ENCODE results near the gene ARHGAP29. TPM values are rescaled to one million over a fixed set of nuclear protein-coding genes. Genes with fewer than 3 reads are reported as not detected.

Gene ARHGAP29
- total and polyA plus RNA-seq, 10 of the 15 experiments (the other 5 are each of a cell fraction or from before 2014, with no cell fraction given) = under 0.01 to 0.43 (median 0.10) TPM; not detected in 4

DNA sequence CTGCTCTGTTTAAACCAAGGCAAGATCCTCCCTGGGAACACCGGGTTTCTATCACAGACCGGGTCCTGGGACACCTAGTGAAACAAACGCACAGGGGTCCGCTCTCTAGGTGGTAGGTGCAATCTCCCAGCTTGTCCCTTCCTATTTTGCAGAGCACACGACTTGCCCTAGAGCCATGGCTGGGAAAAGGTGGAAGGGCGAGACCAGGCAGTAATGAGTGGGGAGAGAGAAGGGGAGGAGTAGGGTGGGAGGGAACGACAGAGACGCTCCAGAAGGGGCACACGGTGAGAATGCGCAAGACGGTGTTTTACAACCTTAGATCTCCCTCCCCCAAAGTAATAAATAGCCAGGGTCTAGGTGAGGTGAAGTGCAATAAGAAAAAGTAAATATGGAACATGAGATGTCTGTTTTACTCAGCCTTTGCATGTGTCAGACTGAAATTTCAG is 9.3 kb upstream of the ARHGAP29 start:
- SMC1A ChIA-PET (ENCODE audit: uncharacterized antibody, unreplicated experiment) = no interaction called here
- intact Hi-C loops (cut with micrococcal nuclease; ENCODE audit: unreplicated experiment) (no loop called here), in situ Hi-C loops (cut with MboI) (no loop called here)
- Histone ChIP-seq H3K79me2 (ENCODE audit: control insufficient read depth, insufficient read depth, low read length) (no peaks in the 10 kb centered on the region), H3K4me2 (ENCODE audit: control insufficient read depth, insufficient read depth) (no peak overlapping the region), H4K20me1 (ENCODE audit: control insufficient read depth, insufficient read depth) (no peaks in the 10 kb centered on the region), H3K9ac (ENCODE audit: control insufficient read depth, insufficient read depth, low read length) (no peak overlapping the region), H2AFZ (ENCODE audit: control insufficient read depth, low read depth, low read length) (no peak overlapping the region), H3K27me3 (replicated peaks in 1 of 2; ENCODE audit: control insufficient read depth in 2 of 2, insufficient read depth in 2 of 2, low read length in 1 of 2) (peaks cover 3 to 9% of the 10 kb centered on the region in 2 experiments; a peak in 3 of 4 replicates), H3K4me3 (no peak overlapping the region), H3K27ac (ENCODE audit: control insufficient read depth, insufficient read depth) (no peak overlapping the region), H3K4me1 (ENCODE audit: control insufficient read depth, insufficient read depth, low read length) (no peaks in the 10 kb centered on the region), H3K9me3 (replicated peaks; ENCODE audit: control insufficient read depth, insufficient read depth, low read length) (no peaks in the 10 kb centered on the region), H3K36me3 (ENCODE audit: control insufficient read depth in 2 of 2, insufficient read depth in 2 of 2, low read length in 1 of 2) (no peaks in the 10 kb centered on the region)
- CTCF ChIA-PET = no interaction called here
- POLR2A ChIA-PET = no interaction called here
- ATAC-seq = no peak
- FAIRE-seq = no peak
- DNase-seq (ENCODE audit: low read depth, low spot score) = no peak
- no TSS peak for BruUV-seq (replicated peaks)
- RAD21 ChIA-PET (ENCODE audit: unreplicated experiment) = no interaction called here
- TF ChIP-seq TBL1XR1 (IDR thresholded peaks at IDR 0.05; ENCODE audit: low read depth, low read length) (no peak), SUPT20H (IDR thresholded peaks at IDR 0.05; ENCODE audit: borderline replicate concordance, control insufficient read depth, low read depth, low read length) (no peak), ATF3 (IDR thresholded peaks at IDR 0.05; ENCODE audit: borderline replicate concordance, extremely low read depth, low read depth, low read length) (no peak), HCFC1 (IDR thresholded peaks at IDR 0.05; ENCODE audit: low read length) (no peak), BCL11A (IDR thresholded peaks at IDR 0.05; ENCODE audit: low read depth, low read length) (no peak)
- TF ChIP-seq, protein P1, sequence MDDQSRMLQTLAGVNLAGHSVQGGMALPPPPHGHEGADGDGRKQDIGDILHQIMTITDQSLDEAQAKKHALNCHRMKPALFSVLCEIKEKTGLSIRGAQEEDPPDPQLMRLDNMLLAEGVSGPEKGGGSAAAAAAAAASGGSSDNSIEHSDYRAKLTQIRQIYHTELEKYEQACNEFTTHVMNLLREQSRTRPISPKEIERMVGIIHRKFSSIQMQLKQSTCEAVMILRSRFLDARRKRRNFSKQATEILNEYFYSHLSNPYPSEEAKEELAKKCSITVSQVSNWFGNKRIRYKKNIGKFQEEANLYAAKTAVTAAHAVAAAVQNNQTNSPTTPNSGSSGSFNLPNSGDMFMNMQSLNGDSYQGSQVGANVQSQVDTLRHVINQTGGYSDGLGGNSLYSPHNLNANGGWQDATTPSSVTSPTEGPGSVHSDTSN (IDR thresholded peaks at IDR 0.05; ENCODE audit: insufficient replicate concordance, low read depth, low read length) = no peak
- 0% methylated on average over 11 of the region's 11 CpGs for WGBS (ENCODE audit: insufficient coverage, insufficient replicate concordance, low lambda C conversion rate, missing lambda C conversion rate)

Measured in GM12878 (cell line).